ENCODE results near the gene PAPOLB. TPM values are rescaled to one million over a fixed set of nuclear protein-coding genes. Genes with fewer than 3 reads are reported as not detected.

PAPOLB gene
- total RNA-seq, 1 donor from 2014 or later, result 0.13 TPM

DNA sequence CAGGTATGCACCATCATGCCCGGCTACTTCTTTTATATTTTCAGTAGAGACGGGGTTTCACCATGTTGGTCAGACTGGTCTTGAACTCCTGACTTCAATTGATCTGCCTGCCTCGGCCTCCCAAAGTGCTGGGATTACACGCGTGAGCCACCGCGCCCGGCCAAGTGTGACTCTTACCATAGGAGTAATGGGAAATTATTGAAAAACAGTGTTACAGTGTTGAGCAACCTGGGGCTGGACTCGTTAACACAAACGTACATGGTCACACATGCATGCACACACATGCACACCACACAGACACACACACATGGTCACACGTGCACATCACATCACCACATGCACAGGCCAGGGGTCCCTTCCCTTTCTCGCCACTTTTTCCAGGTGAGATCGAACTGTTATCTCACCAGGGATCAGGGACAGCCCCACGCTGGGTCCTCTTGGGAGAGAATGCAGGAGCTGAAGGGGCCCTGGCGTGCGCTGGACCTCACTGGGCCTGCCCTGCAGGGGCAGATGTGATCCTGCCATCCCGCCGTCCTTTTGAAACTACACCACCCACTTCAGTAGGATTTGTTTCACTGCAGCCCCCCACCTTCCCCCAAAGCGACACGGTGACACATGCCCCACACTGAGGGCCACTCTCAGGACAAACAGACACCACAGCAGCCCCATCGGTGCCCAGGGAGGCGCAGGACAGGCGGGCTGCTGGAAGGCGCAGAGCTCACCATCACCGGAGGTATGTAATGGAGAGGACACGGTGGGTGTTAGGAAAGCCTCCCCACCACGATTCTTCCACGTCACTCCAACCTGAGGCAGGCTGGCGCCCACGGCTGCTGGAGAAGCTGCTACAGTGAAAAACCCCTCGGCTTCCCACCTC lies 11.5 kb upstream of the PAPOLB start:
- Histone ChIP-seq H3K27me3 (ENCODE audit: control insufficient read depth, insufficient read depth, low read length) (peaks cover 2% of the 10 kb centered on the region), H3K4me3 (ENCODE audit: low read depth, low read length) (no peak overlapping the region), H3K36me3 (ENCODE audit: control insufficient read depth, insufficient read depth, low read length) (no peaks in the 10 kb centered on the region)
- DNase-seq (ENCODE audit: low read depth), result no peak
- no peak for TF ChIP-seq CTCF (IDR thresholded peaks at IDR 0.05; ENCODE audit: insufficient read depth, low read length, poor library complexity, severe bottlenecking)

- no peak for DNase-seq (ENCODE audit: low read depth)
- TF ChIP-seq CTCF (IDR thresholded peaks at IDR 0.05; ENCODE audit: insufficient read depth, low read length, poor library complexity, severe bottlenecking), result no peak
- Histone ChIP-seq H3K36me3 (ENCODE audit: control insufficient read depth, insufficient read depth, low read length) (no peaks in the 10 kb centered on the region), H3K27me3 (ENCODE audit: control insufficient read depth, insufficient read depth, low read length) (no peaks in the 10 kb centered on the region), H3K4me3 (ENCODE audit: low read depth, low read length) (no peak overlapping the region)
Observed at GRCh38 chr7:4871930-4872675, 10.3 kb upstream of the PAPOLB start.

DNA sequence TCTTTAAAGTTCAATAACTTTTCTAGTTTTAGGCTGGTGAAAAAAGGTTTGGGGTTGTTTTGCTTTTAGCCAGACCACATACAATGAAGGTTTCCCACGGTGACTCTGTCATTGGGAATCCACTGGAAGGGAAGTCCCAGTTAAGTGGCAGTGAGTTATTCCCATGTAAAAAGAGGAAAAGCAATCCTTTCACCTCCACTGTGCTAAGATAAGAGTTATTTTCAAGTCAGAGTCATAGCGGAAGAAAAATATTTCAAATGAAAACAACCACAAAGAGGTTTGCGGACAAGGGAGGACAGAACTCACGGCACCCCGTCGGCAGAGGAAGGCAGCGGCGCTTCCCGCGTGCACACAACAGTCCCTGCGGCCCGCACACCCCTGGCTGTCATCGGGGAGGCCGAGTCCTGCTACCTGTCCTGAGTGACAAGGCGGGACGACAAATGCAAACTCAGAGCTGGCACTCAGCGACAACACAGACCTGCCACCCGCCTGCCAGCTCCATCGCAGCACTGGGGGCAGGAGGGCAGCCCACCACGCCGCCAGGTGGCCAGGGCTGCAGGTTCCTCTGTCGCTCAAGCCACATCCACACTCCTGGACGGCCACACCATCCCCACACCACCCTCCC lies 9.3 kb upstream of the PAPOLB start:
- Histone ChIP-seq H3K4me3 (ENCODE audit: low read depth, low read length) (no peak overlapping the region), H3K27me3 (ENCODE audit: control insufficient read depth, insufficient read depth, low read length) (no peaks in the 10 kb centered on the region), H3K36me3 (ENCODE audit: control insufficient read depth, insufficient read depth, low read length) (no peaks in the 10 kb centered on the region)
- no peak for TF ChIP-seq CTCF (IDR thresholded peaks at IDR 0.05; ENCODE audit: insufficient read depth, low read length, poor library complexity, severe bottlenecking)
- DNase-seq (ENCODE audit: low read depth), result no peak

DNA sequence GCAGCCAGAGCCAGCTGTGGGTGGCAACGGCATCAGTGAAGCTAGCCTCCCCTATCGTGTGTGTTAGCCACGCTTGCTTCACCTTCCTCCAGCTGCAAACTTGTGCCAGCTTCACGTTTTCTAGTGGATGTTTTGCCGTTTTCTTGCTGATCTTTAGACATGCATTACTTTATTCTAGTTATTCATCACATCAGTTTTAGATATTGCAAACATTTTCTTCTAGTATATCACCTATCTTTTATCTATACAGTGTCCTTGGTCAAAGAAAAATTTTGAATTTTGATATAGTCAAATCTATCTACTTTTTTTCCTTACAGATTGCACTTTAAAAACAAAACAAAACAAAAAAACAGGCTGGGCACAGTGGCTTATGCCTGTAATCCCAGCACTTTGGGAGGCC lies 6.7 kb upstream of the PAPOLB start:
- Histone ChIP-seq H3K36me3 (ENCODE audit: control insufficient read depth, insufficient read depth, low read length) (no peaks in the 10 kb centered on the region), H3K4me3 (ENCODE audit: low read depth, low read length) (no peak overlapping the region), H3K27me3 (ENCODE audit: control insufficient read depth, insufficient read depth, low read length) (no peaks in the 10 kb centered on the region)
- no peak for DNase-seq (ENCODE audit: low read depth)
- no peak for TF ChIP-seq CTCF (IDR thresholded peaks at IDR 0.05; ENCODE audit: insufficient read depth, low read length, poor library complexity, severe bottlenecking)

- H3K36me3 ChIP-seq (ENCODE audit: control insufficient read depth, insufficient read depth, low read length), result no peaks in the 10 kb centered on the region
- TF ChIP-seq CTCF (IDR thresholded peaks at IDR 0.05; ENCODE audit: insufficient read depth, low read length, poor library complexity, severe bottlenecking), result no peak
- DNase-seq (ENCODE audit: low read depth), result no peak
- no peak overlapping the region for H3K4me3 ChIP-seq (ENCODE audit: low read depth, low read length)
- H3K27me3 ChIP-seq (ENCODE audit: control insufficient read depth, insufficient read depth, low read length), result peaks cover 6% of the 10 kb centered on the region
Observed at GRCh38 chr7:4866528-4867496, 5.0 kb upstream of the PAPOLB start.
